Neural cell (in vitro differentiated cells): ENCODE results near the gene ITGA1. TPM values are rescaled to one million over a fixed set of nuclear protein-coding genes. Genes with fewer than 3 reads are reported as not detected.

Experiments
- H2AFZ ChIP-seq: fragments of 200-600, 300-800 bp; sonication (generic), shearing (Covaris generic); 2 replicates; pipeline ENCODE4 v1.6.0; 2014; ENCODE audit warnings: low read depth, mild to moderate bottlenecking, antibody characterized with exemption, low read length, moderate library complexity
- H3F3A ChIP-seq: fragments of 200-600 bp; shearing (Covaris generic); 2 replicates; pipeline ENCODE4 v1.6.1; 2016; ENCODE audit warnings: mild to moderate bottlenecking, moderate library complexity, mixed read lengths, antibody characterized with exemption, low read length; ENCODE audit not compliant: insufficient read depth, poor library complexity, severe bottlenecking
- H3K27ac ChIP-seq: fragments of 200-600, 300-800 bp; sonication (generic), shearing (Covaris generic); 2 replicates; pipeline ENCODE4 v1.5.1; 2014; ENCODE audit warnings: mild to moderate bottlenecking, low read length, moderate library complexity
- H3K27me3 ChIP-seq: fragments of 300-800, 200-600 bp; sonication (generic), shearing (Covaris generic); 2 replicates; pipeline ENCODE4 v1.6.0; 2014; ENCODE audit warnings: mild to moderate bottlenecking, low read depth, low read length, moderate library complexity; ENCODE audit not compliant: insufficient read depth
- H3K36me3 ChIP-seq: fragments of 300-800, 200-600 bp; sonication (generic), shearing (Covaris generic); 2 replicates; pipeline ENCODE4 v1.5.1; 2014; ENCODE audit warnings: mild to moderate bottlenecking, antibody characterized with exemption, low read length, moderate library complexity; ENCODE audit not compliant: insufficient read depth
- H3K4me2 ChIP-seq: fragments of 300-800, 200-600 bp; sonication (generic), shearing (Covaris generic); 2 replicates; pipeline ENCODE4 v1.6.0; 2014; ENCODE audit warnings: mild to moderate bottlenecking, low read length
- H3K4me3 ChIP-seq: fragments of 300-800, 200-600 bp; sonication (generic), shearing (Covaris generic); 2 replicates; pipeline ENCODE4 v1.5.1; 2014; ENCODE audit warnings: mild to moderate bottlenecking, low read length, moderate library complexity
- H3K79me2 ChIP-seq: fragments of 200-600 bp; shearing (Covaris generic); replicated peaks from 2 replicates; pipeline ENCODE4 v1.6.0; 2014; ENCODE audit warnings: mild to moderate bottlenecking, low read length, moderate library complexity; ENCODE audit not compliant: insufficient read depth
- H3K9ac ChIP-seq: fragments of 300-800, 200-600 bp; sonication (generic), shearing (Covaris generic); 2 replicates; pipeline ENCODE4 v1.6.1; 2016; ENCODE audit warnings: mild to moderate bottlenecking, low read length, mixed read lengths
- H3K9me2 ChIP-seq: fragments of 200-600 bp; shearing (Covaris generic); 2 replicates; pipeline ENCODE4 v1.6.1; 2016; ENCODE audit warnings: mild to moderate bottlenecking, low read length, mixed read lengths; ENCODE audit not compliant: insufficient read depth
- H3K9me3 ChIP-seq: fragments of 200-600, 300-800 bp; sonication (generic), shearing (Covaris generic); 2 replicates; pipeline ENCODE4 v1.6.1; 2016; ENCODE audit warnings: mild to moderate bottlenecking, mixed run types, low read length, moderate library complexity, mixed read lengths
- H4K20me1 ChIP-seq: fragments of 200-600 bp; shearing (Covaris generic); 2 replicates; pipeline ENCODE4 v1.6.1; 2016; ENCODE audit warnings: mild to moderate bottlenecking, mixed run types; ENCODE audit not compliant: insufficient read depth
- CTCF ChIP-seq: fragments of 450-650 bp; IDR thresholded peaks from 2 replicates; pipeline ENCODE4 v1.5.1; 2014; ENCODE audit warnings: antibody characterized with exemption, mild to moderate bottlenecking, moderate library complexity; ENCODE audit not compliant: poor library complexity, severe bottlenecking
- EP300 ChIP-seq: fragments of 450-650 bp; conservative IDR thresholded peaks from 2 replicates; pipeline ENCODE4 v1.6.1; 2014; ENCODE audit warnings: antibody characterized with exemption, mild to moderate bottlenecking, moderate library complexity; ENCODE audit not compliant: poor library complexity, severe bottlenecking
- EZH2 ChIP-seq: fragments of 200-600, 300-800 bp; shearing (Covaris generic), sonication (generic); IDR thresholded peaks from 2 replicates; pipeline ENCODE4 v1.6.1; 2014; ENCODE audit warnings: antibody characterized with exemption, low read length, borderline replicate concordance, mild to moderate bottlenecking; ENCODE audit not compliant: insufficient read depth, poor library complexity, severe bottlenecking
- MXI1 ChIP-seq: fragments of 450-650 bp; conservative IDR thresholded peaks from 2 replicates; pipeline ENCODE4 v1.6.1; 2014; ENCODE audit warnings: antibody characterized with exemption, mild to moderate bottlenecking; ENCODE audit not compliant: poor library complexity, severe bottlenecking
- POLR2AphosphoS5 ChIP-seq: IDR thresholded peaks from 2 replicates; pipeline ENCODE4 v1.6.1; 2012
- RAD21 ChIP-seq: fragments of 450-650 bp; conservative IDR thresholded peaks from 2 replicates; pipeline ENCODE4 v1.6.1; 2014; ENCODE audit warnings: antibody characterized with exemption, mild to moderate bottlenecking, moderate library complexity
- REST ChIP-seq: IDR thresholded peaks from 2 replicates; pipeline ENCODE4 v1.6.1; 2012; ENCODE audit warnings: borderline replicate concordance
- SMC3 ChIP-seq: fragments of 450-650 bp; conservative IDR thresholded peaks from 2 replicates; pipeline ENCODE4 v1.6.1; 2014; ENCODE audit warnings: antibody characterized with exemption, mild to moderate bottlenecking, moderate library complexity; ENCODE audit not compliant: poor library complexity
- TAF1 ChIP-seq: IDR thresholded peaks from 2 replicates; pipeline ENCODE4 v1.6.1; 2012; ENCODE audit warnings: low read depth
- polyA plus RNA-seq: library from polyadenylated mRNA; depleted of rRNA; stranded (reverse); fragments of >200 nt; gene quantifications from 2 replicates; pipeline ENCODE4 v1.2.3, GENCODE V29; 2014

The ITGA1 gene
- polyA plus RNA-seq, 1 donor from 2014 or later = 0.15 TPM

GRCh38 chr5:52884453-52884852, 96.7 kb downstream of the ITGA1 start:
- no peak overlapping the region for H3K9ac ChIP-seq
- no peak overlapping the region for H3K4me3 ChIP-seq
- no peak overlapping the region for H2AFZ ChIP-seq

GRCh38 chr5:52885614-52886013, 97.9 kb downstream of the ITGA1 start:
- H3K27me3 ChIP-seq = no peaks in the 10 kb centered on the region
- H3K9ac ChIP-seq = no peak overlapping the region
- no peak overlapping the region for H3K27ac ChIP-seq
- H2AFZ ChIP-seq = no peak overlapping the region
- H3K36me3 ChIP-seq = no peaks in the 10 kb centered on the region
- no peak overlapping the region for H3K4me2 ChIP-seq
- no peaks in the 10 kb centered on the region for H3F3A ChIP-seq
- H4K20me1 ChIP-seq = no peaks in the 10 kb centered on the region
- no peak overlapping the region for H3K4me3 ChIP-seq
- no peaks in the 10 kb centered on the region for H3K9me3 ChIP-seq
- H3K9me2 ChIP-seq = no peaks in the 10 kb centered on the region
- H3K79me2 ChIP-seq = no peaks in the 10 kb centered on the region
- no peak for TF ChIP-seq TAF1
- no peak for TF ChIP-seq POLR2AphosphoS5
- TF ChIP-seq REST = no peak
- no peak for TF ChIP-seq EZH2
- no peak for TF ChIP-seq EP300
- TF ChIP-seq MXI1 = no peak
- no peak for TF ChIP-seq SMC3
- TF ChIP-seq RAD21 = no peak

More at GRCh38 chr5:52884453-52884852, 96.7 kb downstream of the ITGA1 start:
- Histone ChIP-seq H4K20me1 (no peaks in the 10 kb centered on the region), H3K4me2 (no peak overlapping the region), H3K36me3 (no peaks in the 10 kb centered on the region), H3K27ac (no peak overlapping the region), H3F3A (no peaks in the 10 kb centered on the region), H3K9me3 (no peaks in the 10 kb centered on the region), H3K27me3 (no peaks in the 10 kb centered on the region), H3K9me2 (no peaks in the 10 kb centered on the region), H3K79me2 (no peaks in the 10 kb centered on the region)
- TF ChIP-seq RAD21 (no peak), SMC3 (no peak), POLR2AphosphoS5 (no peak), REST (no peak), MXI1 (no peak), CTCF (no peak), TAF1 (no peak), EP300 (no peak), EZH2 (no peak)
